ENCODE data around the gene PTPRN2.
"Not testable (repeated sequence)": the region's sequence is repeated elsewhere in the genome, so short reads cannot be mapped to it uniquely, and the experiment has no call there.

PTPRN2 gene

GRCh38 chr7:158395780-158396278 is 191.8 kb downstream of the PTPRN2 start:
- DNase-seq = no peak

- no peak for DNase-seq
Measured at GRCh38 chr7:158395349-158395748, 192.3 kb downstream of the PTPRN2 start.

- DNase-seq = peak; percentile 29 to 53
Measured at GRCh38 chr7:158394936-158395335, 192.7 kb downstream of the PTPRN2 start.

GRCh38 chr7:158393926-158394625 is 193.5 kb downstream of the PTPRN2 start:
- DNase-seq = no peak

GRCh38 chr7:158392251-158392650 is 195.4 kb downstream of the PTPRN2 start:
- DNase-seq = no peak

DNA sequence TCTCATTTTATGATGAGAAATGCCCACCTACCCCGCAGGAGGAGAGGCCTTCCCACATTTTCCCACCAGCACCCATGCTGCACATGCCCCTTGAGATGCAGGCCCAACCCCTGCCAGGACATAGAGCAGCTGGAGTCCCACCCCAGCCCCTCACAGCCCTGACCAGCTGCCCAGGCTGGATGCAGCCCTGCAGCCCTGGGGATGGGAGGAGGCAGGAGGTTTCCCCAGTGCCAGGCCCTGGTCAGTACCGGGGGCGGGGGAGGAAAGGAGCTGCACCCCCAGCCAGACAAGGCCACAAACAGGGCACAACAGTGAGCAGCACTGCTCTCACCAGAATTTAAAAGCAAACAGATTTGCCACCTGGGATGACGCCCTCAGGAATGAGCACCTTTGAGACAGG is 196.1 kb downstream of the PTPRN2 start:
- no peak for DNase-seq

- DNase-seq = no peak
Measured at GRCh38 chr7:158391141-158391540, 196.5 kb downstream of the PTPRN2 start.

GRCh38 chr7:158390460-158390859 is 197.2 kb downstream of the PTPRN2 start:
- DNase-seq = no peak

- no peak for DNase-seq
Measured at GRCh38 chr7:158389514-158390425, 197.9 kb downstream of the PTPRN2 start.

- DNase-seq = no peak
Measured at GRCh38 chr7:158388928-158389327, 198.7 kb downstream of the PTPRN2 start.

DNA sequence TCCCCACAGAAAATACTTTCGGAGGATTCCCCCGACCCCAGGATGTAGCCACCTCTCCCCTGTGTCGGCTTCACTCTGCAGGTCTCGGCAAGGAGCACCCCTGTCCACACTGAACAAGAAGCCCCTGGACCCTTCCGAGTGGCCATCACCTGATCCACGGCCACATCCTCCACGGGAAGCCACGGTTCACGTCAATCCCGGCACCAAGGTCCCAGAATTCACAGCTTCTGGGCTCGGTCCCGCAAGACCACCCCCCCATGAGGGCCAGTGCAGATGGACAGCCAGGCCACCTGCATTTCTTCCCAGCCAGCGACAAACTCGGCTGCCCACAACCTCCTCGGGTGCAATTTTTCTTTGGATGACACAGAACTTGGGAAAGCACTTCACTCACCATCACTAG is 199.6 kb downstream of the PTPRN2 start:
- DNase-seq = no peak

DNA sequence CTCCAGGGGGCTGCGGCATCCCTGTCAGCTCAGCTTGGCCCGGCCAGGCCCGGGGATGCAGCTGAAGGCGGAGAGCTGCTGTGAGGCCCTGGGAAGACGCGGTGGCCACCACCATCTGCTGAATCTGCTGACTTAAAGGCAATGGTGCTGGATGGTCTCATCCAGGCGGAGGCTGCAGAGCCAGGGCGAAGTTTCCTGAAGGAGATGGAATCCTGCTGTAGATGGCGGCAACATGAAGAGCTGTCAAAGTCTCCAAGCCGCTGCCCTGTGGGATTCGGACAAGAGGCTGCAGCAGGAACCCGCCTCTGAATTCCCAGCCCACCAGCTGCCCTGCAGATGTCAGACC is 200.1 kb downstream of the PTPRN2 start:
- DNase-seq = no peak

DNA sequence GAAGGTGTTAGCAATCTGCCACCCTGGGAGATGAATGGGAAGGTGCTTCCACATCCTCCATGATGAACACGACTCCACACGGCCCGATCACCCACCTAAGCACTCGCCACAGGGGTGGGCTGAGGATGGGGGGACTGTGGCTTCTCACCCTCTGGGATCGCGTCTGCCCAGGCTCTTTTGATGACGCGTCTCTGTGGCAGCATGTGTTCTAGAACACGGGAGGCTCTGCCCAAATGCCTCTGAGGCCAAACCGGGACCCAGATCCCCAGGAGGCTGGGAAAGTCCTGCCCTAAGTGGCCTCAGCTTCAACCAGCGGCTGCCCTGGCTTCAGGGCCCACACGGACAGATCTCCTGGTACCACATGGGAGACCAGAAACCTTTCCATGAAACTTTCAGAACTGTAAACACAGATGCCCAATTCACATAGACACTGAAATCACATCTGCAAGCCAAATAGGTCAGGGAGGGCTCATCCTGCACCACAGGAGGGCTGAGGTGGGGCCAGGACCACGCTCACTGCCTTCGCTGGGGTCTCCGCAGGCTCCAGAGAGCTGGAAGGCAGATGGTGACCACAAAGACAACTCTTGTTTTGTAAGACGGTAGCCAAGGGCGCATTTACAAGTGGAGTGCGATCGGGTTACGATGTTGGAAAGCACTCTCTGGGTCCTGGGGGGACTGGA is 200.6 kb downstream of the PTPRN2 start:
- DNase-seq = no peak

DNA sequence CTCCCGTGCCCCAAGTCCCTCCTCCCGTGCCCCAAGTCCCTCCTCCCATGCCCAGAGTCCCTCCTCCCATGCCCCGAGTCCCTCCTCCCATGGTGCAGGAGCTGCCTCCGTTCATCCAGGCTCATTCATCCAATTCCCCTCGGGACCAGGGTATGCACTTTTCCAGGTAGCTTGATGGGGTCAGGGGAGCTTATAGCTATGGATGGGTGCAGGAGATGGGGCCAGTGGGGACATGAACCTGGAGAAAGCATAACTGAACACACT is 201.3 kb downstream of the PTPRN2 start:
- DNase-seq = no peak

DNA sequence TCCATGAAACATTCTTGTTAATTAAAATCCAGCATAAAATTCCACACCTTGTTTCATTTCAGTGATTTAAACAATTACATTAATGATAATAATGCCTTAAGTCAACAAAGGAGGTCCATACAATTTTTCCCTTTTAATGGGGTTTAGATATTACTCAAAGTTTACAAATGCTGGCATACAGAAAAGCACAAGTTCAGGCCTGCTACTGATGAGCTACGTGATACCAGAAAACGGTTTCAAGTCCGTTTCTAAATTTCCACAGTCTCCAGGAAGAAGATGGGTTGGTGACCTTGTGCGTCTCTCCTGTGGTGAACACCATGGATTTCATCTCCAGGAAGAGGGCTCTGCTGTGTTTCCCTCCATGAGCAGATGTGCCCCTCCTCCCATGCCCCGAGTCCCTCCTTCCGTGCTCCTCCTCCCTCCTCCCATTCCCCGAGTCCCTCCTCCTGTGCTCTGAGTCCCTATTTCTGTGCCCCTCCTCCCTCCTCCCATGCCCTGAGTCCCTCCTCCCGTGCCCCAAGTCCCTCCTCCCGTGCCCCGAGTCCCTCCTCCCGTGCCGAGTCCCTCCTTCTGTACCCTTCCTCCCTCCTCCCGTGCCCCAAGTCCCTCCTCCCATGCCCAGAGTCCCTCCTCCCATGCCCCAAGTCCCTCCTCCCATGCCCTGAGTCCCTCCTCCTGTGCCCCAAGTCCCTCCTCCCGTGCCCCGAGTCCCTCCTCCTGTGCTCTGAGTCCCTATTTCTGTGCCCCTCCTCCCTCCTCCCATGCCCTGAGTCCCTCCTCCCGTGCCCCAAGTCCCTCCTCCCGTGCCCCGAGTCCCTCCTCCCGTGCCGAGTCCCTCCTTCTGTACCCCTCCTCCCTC is 201.9 kb downstream of the PTPRN2 start:
- DNase-seq = not testable (repeated sequence)

GRCh38 chr7:158384746-158385145 is 202.9 kb downstream of the PTPRN2 start:
- DNase-seq = no peak

GRCh38 chr7:158383665-158384064 is 204.0 kb downstream of the PTPRN2 start:
- DNase-seq = no peak

DNA sequence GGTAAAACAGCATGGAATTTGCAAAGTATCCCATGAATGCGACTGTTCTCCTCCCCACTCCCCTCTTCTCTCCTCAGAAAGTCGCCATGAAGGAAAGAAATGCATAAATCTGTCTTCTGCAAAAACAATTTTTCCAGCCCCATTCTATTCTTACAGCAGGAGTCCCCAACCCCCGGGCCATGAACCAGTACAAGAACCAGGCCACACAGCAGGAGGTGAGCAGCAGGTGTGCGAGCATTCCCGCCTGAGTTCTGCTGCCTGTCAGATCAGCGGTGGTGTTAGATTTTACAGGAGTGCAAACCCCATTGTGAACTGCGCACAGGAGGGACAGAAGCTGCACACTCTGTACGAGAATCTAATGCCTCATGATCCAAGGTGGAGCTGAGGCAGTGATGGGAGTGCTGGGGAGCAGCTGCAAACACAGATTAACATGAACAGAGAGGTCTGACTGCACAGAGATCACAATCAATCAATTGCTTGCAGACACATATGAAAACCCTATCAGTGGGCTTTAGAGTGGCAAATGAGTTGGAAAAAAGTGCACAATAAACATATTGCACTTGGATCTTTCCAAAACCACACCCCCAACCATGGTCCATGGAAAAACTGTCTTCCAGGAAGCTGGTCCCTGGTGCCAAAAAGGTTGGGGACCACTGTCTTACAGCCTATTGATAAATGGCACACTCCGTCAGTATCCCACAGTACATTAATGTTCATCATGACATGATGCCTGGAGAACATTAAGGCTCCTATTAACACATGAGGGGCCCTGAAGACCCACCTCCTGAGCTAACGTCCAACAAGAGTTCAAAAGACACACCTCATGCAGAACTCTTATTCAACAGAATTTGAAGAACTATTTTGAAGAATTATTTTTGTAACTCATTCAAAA is 205.0 kb downstream of the PTPRN2 start:
- DNase-seq = no peak

DNA sequence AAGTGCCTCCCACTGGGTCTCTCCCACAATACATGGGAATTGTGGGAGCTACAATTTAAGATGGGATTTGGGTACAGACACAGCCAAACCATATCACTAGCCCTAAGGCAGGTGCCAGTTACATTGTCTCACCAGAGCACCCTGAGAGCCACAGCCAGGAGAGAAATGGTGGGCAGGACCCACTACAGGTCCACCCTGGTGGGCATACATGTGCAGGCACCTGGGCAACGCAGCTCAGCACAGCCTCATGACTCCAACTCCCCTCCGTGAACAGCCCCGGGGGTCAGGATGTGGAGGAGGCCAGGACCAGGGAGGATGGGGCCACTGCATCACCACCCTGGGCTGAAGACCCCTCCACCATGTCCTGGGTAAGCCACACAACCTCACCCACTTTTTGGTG is 205.7 kb downstream of the PTPRN2 start:
- DNase-seq = no peak

DNA sequence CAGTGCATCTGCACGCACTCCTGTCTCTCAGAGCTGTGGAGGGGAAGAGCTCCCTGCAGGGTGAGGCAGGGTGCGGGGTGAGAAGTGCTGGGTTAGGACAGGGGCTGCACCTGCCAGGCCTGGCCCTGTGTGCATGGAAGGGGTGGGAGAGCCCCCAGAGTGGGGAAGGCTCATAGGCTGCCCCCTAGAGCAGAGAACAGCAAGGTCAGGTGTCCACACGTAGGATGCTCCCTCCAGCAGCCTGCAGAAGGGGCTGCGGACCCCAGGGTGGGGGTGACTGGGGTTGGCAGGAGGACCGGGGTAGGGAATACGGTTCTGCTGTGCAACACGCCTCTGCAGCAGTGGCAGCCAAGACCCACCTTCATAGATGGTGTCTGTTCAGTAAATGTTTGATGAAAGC is 208.6 kb downstream of the PTPRN2 start:
- no peak for DNase-seq

GRCh38 chr7:158377800-158378623 is 209.6 kb downstream of the PTPRN2 start:
- DNase-seq = no peak
